GM19324 (cell line): ENCODE results near the gene TAS2R4.
"Not testable (repeated sequence)": the region's sequence is repeated elsewhere in the genome, so short reads cannot be mapped to it uniquely, and the experiment has no call there.

Experiments
- ATAC-seq: cut with Tn5 transposase; IDR thresholded peaks from one replicate; pipeline ENCODE4 v1.9.1; 2021; ENCODE audit warnings: mild to moderate bottlenecking, moderate library complexity; ENCODE audit not compliant: unreplicated experiment, low FRiP score

TAS2R4 gene

GRCh38 chr7:141776374-141776773 is at the start of gene TAS2R4:
Gene TAS2R4, plus strand, starts transcription at chr7:141776674. Its CDS starts 1,815 bp downstream, at chr7:141778489.
- no peak for ATAC-seq

GRCh38 chr7:141729020-141729419 is 47.5 kb upstream of the TAS2R4 start:
- no peak for ATAC-seq

GRCh38 chr7:141731476-141732149 is 44.9 kb upstream of the TAS2R4 start:
- ATAC-seq = no peak

GRCh38 chr7:141737118-141737835 is 39.2 kb upstream of the TAS2R4 start:
- no peak for ATAC-seq

- peak; percentile 94 for ATAC-seq
These were observed 38.5 kb upstream of the TAS2R4 start, which contains the start of gene SSBP1 for GRCh38 chr7:141737836-141738591. Gene SSBP1, plus strand, starts transcription at chr7:141738358. Its CDS starts 809 bp downstream, at chr7:141739167.

- ATAC-seq = no peak
These were observed 37.9 kb upstream of the TAS2R4 start for GRCh38 chr7:141738592-141739013.

- no peak for ATAC-seq
These were observed 37.2 kb upstream of the TAS2R4 start for GRCh38 chr7:141739250-141739649.

- ATAC-seq = no peak
These were observed 34.2 kb upstream of the TAS2R4 start for GRCh38 chr7:141742229-141742628.

GRCh38 chr7:141744131-141744530 is 32.3 kb upstream of the TAS2R4 start:
- no peak for ATAC-seq

- ATAC-seq = no peak
These were observed 28.1 kb upstream of the TAS2R4 start for GRCh38 chr7:141748396-141748795.

GRCh38 chr7:141751904-141752303 is 24.6 kb upstream of the TAS2R4 start:
- not testable (repeated sequence) for ATAC-seq

- no peak for ATAC-seq
These were observed 23.8 kb upstream of the TAS2R4 start for GRCh38 chr7:141752634-141753033.

GRCh38 chr7:141754939-141755338 is 21.5 kb upstream of the TAS2R4 start:
- no peak for ATAC-seq

GRCh38 chr7:141763797-141764196 is 12.7 kb upstream of the TAS2R4 start, which contains the start of gene TAS2R3:
Gene TAS2R3, plus strand, starts transcription at chr7:141764097. Its CDS starts 62 bp downstream, at chr7:141764159.
- no peak for ATAC-seq

GRCh38 chr7:141770083-141770583 is 6.3 kb upstream of the TAS2R4 start:
- not testable (repeated sequence) for ATAC-seq

GRCh38 chr7:141785706-141786552 is 9.5 kb downstream of the TAS2R4 start:
- no peak for ATAC-seq

- no peak for ATAC-seq
These were observed 11.8 kb downstream of the TAS2R4 start for GRCh38 chr7:141788296-141788695.

- ATAC-seq = no peak
These were observed 13.4 kb downstream of the TAS2R4 start, which contains the start of gene TAS2R5 for GRCh38 chr7:141789917-141790316. Gene TAS2R5, plus strand, starts transcription at chr7:141790217. Its CDS starts 145 bp downstream, at chr7:141790362.

GRCh38 chr7:141792526-141792925 is 16.1 kb downstream of the TAS2R4 start:
- ATAC-seq = no peak

- ATAC-seq = no peak
These were observed 43.6 kb downstream of the TAS2R4 start for GRCh38 chr7:141820067-141820466.
